ENCODE results near the gene LCMT1. TPM values are rescaled to one million over a fixed set of nuclear protein-coding genes. Genes with fewer than 3 reads are reported as not detected.

LCMT1 gene
- total RNA-seq, 2 donors from 2014 or later, result 49.0 to 74.7 TPM

DNA sequence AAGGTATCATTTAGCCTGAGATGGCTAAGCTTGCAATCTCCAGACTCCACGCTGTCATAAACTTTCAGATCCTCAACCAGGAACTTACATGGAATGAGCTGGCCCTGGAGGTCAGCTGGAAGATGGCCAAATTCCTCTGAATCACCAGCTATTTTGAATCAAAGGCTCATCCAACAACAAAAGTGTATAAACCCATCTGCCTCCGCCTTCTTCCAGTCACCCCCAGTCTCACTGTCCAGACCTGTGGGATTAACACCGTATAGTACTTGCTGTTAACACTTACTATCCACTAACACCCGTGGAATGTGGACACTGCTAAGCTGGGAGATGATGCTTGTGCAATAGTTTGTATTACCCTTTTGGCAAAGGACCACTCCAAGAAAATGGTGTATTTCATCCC is 1.9 kb upstream of the LCMT1 start:
- intact Hi-C loops (cut with DNase I), result loop anchor here (10.0 kb wide), 1 partner anchor 95 kb away; the partner anchor contains the start of gene ARHGAP17
- Histone ChIP-seq H3K9me3 (no peaks in the 10 kb centered on the region), H3K27me3 (replicated peaks; ENCODE audit: insufficient read depth) (no peaks in the 10 kb centered on the region), H3K4me1 (replicated peaks) (peaks cover 7% of the 10 kb centered on the region), H3K4me3 (no peak overlapping the region), H3K36me3 (no peaks in the 10 kb centered on the region), H3K27ac (no peak overlapping the region)
- 67% methylated on average over 4 of the region's 4 CpGs for WGBS
- TF ChIP-seq, protein P1, sequence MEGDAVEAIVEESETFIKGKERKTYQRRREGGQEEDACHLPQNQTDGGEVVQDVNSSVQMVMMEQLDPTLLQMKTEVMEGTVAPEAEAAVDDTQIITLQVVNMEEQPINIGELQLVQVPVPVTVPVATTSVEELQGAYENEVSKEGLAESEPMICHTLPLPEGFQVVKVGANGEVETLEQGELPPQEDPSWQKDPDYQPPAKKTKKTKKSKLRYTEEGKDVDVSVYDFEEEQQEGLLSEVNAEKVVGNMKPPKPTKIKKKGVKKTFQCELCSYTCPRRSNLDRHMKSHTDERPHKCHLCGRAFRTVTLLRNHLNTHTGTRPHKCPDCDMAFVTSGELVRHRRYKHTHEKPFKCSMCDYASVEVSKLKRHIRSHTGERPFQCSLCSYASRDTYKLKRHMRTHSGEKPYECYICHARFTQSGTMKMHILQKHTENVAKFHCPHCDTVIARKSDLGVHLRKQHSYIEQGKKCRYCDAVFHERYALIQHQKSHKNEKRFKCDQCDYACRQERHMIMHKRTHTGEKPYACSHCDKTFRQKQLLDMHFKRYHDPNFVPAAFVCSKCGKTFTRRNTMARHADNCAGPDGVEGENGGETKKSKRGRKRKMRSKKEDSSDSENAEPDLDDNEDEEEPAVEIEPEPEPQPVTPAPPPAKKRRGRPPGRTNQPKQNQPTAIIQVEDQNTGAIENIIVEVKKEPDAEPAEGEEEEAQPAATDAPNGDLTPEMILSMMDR (IDR thresholded peaks at IDR 0.05), result no peak
- no peak for TF ChIP-seq POLR2A (IDR thresholded peaks at IDR 0.05)
- TF ChIP-seq POLR2AphosphoS5 (IDR thresholded peaks at IDR 0.05), result no peak
- no peak for DNase-seq (ENCODE audit: low spot score)

DNA sequence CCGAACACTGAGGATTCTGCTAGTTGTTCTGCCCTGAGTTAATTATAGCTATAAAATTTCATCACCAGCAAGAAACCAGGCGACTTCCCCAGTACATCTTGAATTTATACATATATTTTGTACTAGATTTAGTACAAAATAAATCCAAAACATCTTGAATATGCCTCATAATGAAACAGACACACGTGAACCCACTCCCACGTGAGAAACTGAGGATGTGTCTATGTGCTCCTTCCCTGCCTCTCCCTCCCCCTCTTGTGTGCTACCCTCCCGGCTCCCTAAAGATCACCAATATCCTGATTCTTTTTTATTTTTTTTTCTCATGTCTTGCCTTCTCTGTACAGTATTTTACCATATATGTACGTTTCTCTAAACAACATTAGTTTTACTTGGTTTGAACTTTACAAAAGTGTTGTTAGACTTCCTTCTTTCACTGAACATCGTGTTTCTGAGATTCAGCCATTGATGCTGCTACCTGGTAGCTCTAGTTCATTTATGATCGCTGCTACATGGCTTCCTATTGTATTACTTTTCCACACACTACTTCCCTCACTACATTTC is 1.1 kb upstream of the LCMT1 start:
- peaks cover 7% of the 10 kb centered on the region for H3K4me1 ChIP-seq (replicated peaks)
- 35% methylated on average over 8 of the region's 8 CpGs for WGBS
- no peaks in the 10 kb centered on the region for H3K9me3 ChIP-seq
- peak overlapping the region; percentile 80 to 89 for H3K4me3 ChIP-seq
- H3K27ac ChIP-seq, result no peak overlapping the region
- H3K27me3 ChIP-seq (replicated peaks; ENCODE audit: insufficient read depth), result no peaks in the 10 kb centered on the region
- intact Hi-C loops (cut with DNase I), result no loop called here
- DNase-seq (ENCODE audit: low spot score), result no peak
- H3K36me3 ChIP-seq, result no peaks in the 10 kb centered on the region
- no peak for TF ChIP-seq POLR2A (IDR thresholded peaks at IDR 0.05)
- TF ChIP-seq POLR2AphosphoS5 (IDR thresholded peaks at IDR 0.05), result no peak
- TF ChIP-seq, protein P1 (IDR thresholded peaks at IDR 0.05), result no peak

DNA sequence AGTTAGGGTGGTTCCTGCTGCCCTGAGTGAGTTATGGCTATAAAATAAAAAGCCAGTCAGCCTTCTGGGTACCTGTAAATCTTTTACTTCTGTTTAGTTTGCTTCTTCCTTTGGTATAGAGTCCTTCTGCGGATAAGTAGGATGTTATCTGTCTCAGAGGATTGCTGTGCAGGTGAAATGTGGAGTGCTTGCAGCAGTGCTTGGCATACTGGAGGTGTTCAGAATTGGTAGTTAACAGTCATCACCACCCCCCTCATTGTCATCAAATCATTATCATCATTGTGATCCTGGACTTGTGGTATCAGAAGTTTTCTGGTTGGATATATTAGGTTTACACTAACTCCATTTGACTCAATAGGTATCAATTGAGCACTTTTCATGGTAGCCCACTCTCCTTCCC is 2.6 kb downstream of the LCMT1 start:
- 61% methylated on average over 1 of the region's 1 CpG for WGBS
- no peak for DNase-seq (ENCODE audit: low spot score)
- Histone ChIP-seq H3K27ac (no peak overlapping the region), H3K27me3 (replicated peaks; ENCODE audit: insufficient read depth) (no peaks in the 10 kb centered on the region), H3K36me3 (no peaks in the 10 kb centered on the region), H3K4me3 (no peak overlapping the region), H3K9me3 (no peaks in the 10 kb centered on the region), H3K4me1 (replicated peaks) (peaks cover 7% of the 10 kb centered on the region)
- no peak for TF ChIP-seq POLR2A (IDR thresholded peaks at IDR 0.05)
- intact Hi-C loops (cut with DNase I), result no loop called here

DNA sequence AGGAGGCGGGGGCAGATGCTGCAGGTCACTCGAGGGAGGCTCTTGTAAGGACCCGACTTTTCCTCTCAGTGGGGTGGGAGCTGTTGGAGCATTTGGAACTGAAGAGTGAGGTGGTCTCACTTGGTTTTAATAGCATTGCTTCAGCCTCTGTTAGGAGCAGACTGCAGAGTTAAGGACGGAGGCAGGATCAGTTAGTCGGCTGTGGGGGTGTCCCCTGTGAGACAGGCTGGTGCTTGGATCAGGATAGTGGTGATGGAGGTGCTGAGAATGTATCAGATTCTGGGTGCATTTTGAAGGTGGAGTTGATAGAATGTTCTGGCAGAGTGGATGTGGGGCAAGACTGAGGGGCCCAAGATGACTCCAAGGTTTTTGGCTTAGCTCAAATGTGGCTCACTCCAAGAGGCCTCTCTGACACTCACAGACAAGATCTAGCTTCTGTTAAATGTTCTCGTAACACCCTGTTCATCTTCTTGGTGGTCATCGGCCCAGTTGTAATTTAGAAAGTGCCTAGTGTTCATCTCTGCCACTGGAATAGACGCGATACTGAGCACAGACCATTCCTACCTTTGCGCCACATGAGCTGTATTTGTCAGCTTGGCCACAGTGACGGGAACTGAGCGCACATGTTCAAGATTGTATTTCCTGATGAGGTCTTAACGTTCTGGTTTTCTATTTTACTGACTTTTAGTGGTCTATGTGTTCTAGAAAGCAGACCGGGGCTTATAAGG is 7.5 kb downstream of the LCMT1 start:
- no peak overlapping the region for H3K27ac ChIP-seq
- 66% methylated on average over 14 of the region's 14 CpGs for WGBS
- H3K27me3 ChIP-seq (replicated peaks; ENCODE audit: insufficient read depth), result no peaks in the 10 kb centered on the region
- no peaks in the 10 kb centered on the region for H3K4me1 ChIP-seq (replicated peaks)
- no peaks in the 10 kb centered on the region for H3K36me3 ChIP-seq
- intact Hi-C loops (cut with DNase I), result no loop called here
- H3K9me3 ChIP-seq, result no peaks in the 10 kb centered on the region
- TF ChIP-seq POLR2AphosphoS5 (IDR thresholded peaks at IDR 0.05), result no peak
- TF ChIP-seq, protein P1 (IDR thresholded peaks at IDR 0.05), result no peak
- TF ChIP-seq POLR2A (IDR thresholded peaks at IDR 0.05), result no peak
- DNase-seq (ENCODE audit: low spot score), result no peak
- H3K4me3 ChIP-seq, result no peak overlapping the region

DNA sequence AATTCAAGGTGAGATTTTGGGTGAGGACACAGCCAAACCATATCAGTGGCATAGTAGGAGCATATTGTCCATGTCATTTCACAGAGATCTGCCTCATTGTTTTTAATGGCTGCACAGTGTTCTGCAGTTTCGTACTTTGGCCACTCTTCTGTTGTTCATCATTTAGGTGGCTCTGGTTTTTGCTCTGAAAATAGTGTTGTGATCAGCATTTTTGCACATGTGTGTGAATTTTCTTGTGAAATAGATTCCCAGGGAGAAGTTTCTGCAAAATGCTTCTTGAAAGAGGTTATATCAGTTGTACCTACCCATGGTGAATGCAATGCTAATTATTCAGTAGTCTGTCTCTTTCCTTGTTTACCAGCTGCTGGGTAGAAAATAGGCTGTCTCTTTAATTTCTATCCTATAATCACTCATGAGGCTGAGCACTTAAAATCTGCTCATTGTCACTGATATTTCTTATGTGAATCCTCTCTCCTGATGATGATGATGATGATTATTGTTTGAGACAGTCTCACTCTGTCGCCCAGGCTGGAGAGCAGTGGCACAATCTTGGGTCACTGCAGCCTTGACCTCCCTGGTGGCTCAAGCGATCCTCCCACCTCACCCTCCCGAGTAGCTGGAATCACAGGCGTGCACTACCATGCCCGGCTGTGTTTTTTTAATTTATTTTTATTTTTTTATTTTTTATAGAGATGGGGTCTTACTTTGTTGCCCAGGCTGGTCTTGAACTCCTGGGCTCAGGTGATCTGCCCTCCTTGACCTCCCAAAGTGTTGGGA is 10.5 kb downstream of the LCMT1 start:
- TF ChIP-seq, protein P1 (IDR thresholded peaks at IDR 0.05), result no peak
- no peak for TF ChIP-seq POLR2AphosphoS5 (IDR thresholded peaks at IDR 0.05)
- no peak for TF ChIP-seq POLR2A (IDR thresholded peaks at IDR 0.05)
- WGBS, result 86% methylated on average over 6 of the region's 6 CpGs
- intact Hi-C loops (cut with DNase I), result loop anchor here (10.0 kb wide), 1 partner anchor 103 kb away; no protein-coding TSS in a partner anchor
- no peak overlapping the region for H3K27ac ChIP-seq
- no peaks in the 10 kb centered on the region for H3K36me3 ChIP-seq
- H3K9me3 ChIP-seq, result no peaks in the 10 kb centered on the region
- no peaks in the 10 kb centered on the region for H3K27me3 ChIP-seq (replicated peaks; ENCODE audit: insufficient read depth)
- H3K4me3 ChIP-seq, result no peak overlapping the region
- no peak for DNase-seq (ENCODE audit: low spot score)
- H3K4me1 ChIP-seq (replicated peaks), result no peaks in the 10 kb centered on the region

All from prostate gland (tissue), 2 donors.